HEK293 (cell line): ENCODE results near the gene ANXA4.

Experiments used
- CTCF ChIA-PET: fragments of 350-600 bp; formaldehyde crosslinking; extraction: SDS; loops from one replicate; lab custom pipeline; 2021; ENCODE audit warnings: antibody characterized with exemption; lab: Yijun Ruan, JAX
- POLR2A ChIA-PET: fragments of 300-600 bp; formaldehyde crosslinking; extraction: SDS; loops from one replicate; lab custom pipeline; 2020; ENCODE audit warnings: antibody characterized with exemption, inconsistent platforms; lab: Yijun Ruan, JAX
- H3K27ac ChIP-seq: fragments of 200-500 bp; sonication (Bioruptor generic); 2 replicates; pipeline ENCODE4 v1.5.1; 2014; ENCODE audit warnings: low read depth, low read length, control low read depth, inconsistent platforms; ENCODE audit errors: extremely low read depth
- H3K36me3 ChIP-seq, 2 experiments: fragments of 200-500 bp in 1 of 2; sonication (Bioruptor generic) in 1 of 2; 1 replicate in 1 of 2; 2 replicates in 1 of 2; pipeline ENCODE4 v1.5.1; 2014 to 2017; ENCODE audit warnings: inconsistent platforms in 2 of 2, low read length in 2 of 2; ENCODE audit not compliant: control insufficient read depth in 2 of 2, insufficient read depth in 1 of 2
- H3K4me1 ChIP-seq: fragments of 200-500 bp; sonication (Bioruptor generic); 2 replicates; pipeline ENCODE4 v1.5.1; 2014; ENCODE audit warnings: mild to moderate bottlenecking, low read length, inconsistent platforms; ENCODE audit not compliant: control insufficient read depth, insufficient read depth
- H3K4me3 ChIP-seq: 2 replicates; pipeline ENCODE4 v1.5.1; 2011; ENCODE audit warnings: low read depth, mild to moderate bottlenecking, control low read depth, low read length, moderate library complexity
- H3K9me3 ChIP-seq: fragments of 200-500 bp; sonication (Bioruptor generic); 2 replicates; pipeline ENCODE4 v1.5.1; 2014; ENCODE audit warnings: low read depth, low read length, inconsistent platforms; ENCODE audit not compliant: control insufficient read depth, insufficient read depth
- MYNN ChIP-seq: fragments of 450-650 bp; formaldehyde crosslinking; IDR thresholded peaks from 2 replicates; pipeline ENCODE4 v1.5.1; 2016; ENCODE audit warnings: missing biosample characterization, missing genetic modification characterization, borderline replicate concordance
- TRIM28 ChIP-seq: IDR thresholded peaks from 2 replicates; pipeline ENCODE4 v1.6.1; 2011; ENCODE audit warnings: low read length, control low read depth, borderline replicate concordance
- WT1 ChIP-seq: fragments of 450-650 bp; formaldehyde crosslinking; IDR thresholded peaks from 2 replicates; pipeline ENCODE4 v1.5.1; 2016; ENCODE audit warnings: missing biosample characterization, missing genetic modification characterization
- YY2 ChIP-seq: fragments of 450-650 bp; formaldehyde crosslinking; IDR thresholded peaks from 2 replicates; pipeline ENCODE4 v1.5.1; 2016; ENCODE audit warnings: missing biosample characterization, missing genetic modification characterization
- ZNF19 ChIP-seq: fragments of 450-650 bp; formaldehyde crosslinking; IDR thresholded peaks from 2 replicates; pipeline ENCODE4; 2016; ENCODE audit warnings: missing biosample characterization, missing genetic modification characterization, low read depth
- ZNF274 ChIP-seq, 2 experiments: fragments of 200-500 bp in 1 of 2; fragments of 450-650 bp in 1 of 2; sonication (Bioruptor generic) in 1 of 2; formaldehyde crosslinking in 1 of 2; IDR thresholded peaks; 2 replicates each; pipeline versions ENCODE4 v1.5.1 to v1.6.1; 2014 to 2016; ENCODE audit warnings: borderline replicate concordance in 1 of 2, inconsistent platforms in 1 of 2, low read length in 1 of 2, missing biosample characterization in 1 of 2, missing genetic modification characterization in 1 of 2
- ZNF292 ChIP-seq: fragments of 450-650 bp; formaldehyde crosslinking; IDR thresholded peaks from 2 replicates; pipeline ENCODE4 v1.5.1; 2016; ENCODE audit warnings: low read depth, missing biosample characterization, missing genetic modification characterization, borderline replicate concordance
- ZNF473 ChIP-seq: fragments of 450-650 bp; formaldehyde crosslinking; IDR thresholded peaks from 2 replicates; pipeline ENCODE4 v1.5.1; 2017; ENCODE audit warnings: missing biosample characterization, missing genetic modification characterization
- ZNF549 ChIP-seq: fragments of 450-650 bp; IDR thresholded peaks from 2 replicates; pipeline ENCODE4 v1.5.1; 2018; ENCODE audit warnings: missing biosample characterization, missing genetic modification characterization, mild to moderate bottlenecking, inconsistent platforms, moderate library complexity
- ZNF654 ChIP-seq: fragments of 450-650 bp; formaldehyde crosslinking; IDR thresholded peaks from 2 replicates; pipeline ENCODE4 v1.5.1; 2016; ENCODE audit warnings: low read depth, missing biosample characterization, missing genetic modification characterization
- ZNF670 ChIP-seq: fragments of 450-650 bp; formaldehyde crosslinking; IDR thresholded peaks from 2 replicates; pipeline ENCODE4 v1.5.1; 2016; ENCODE audit warnings: missing biosample characterization, missing genetic modification characterization, low read depth
- ZNF747 ChIP-seq: fragments of 450-650 bp; formaldehyde crosslinking; IDR thresholded peaks from 2 replicates; pipeline ENCODE4 v1.5.1; 2016; ENCODE audit warnings: missing biosample characterization, missing genetic modification characterization
- ZNF776 ChIP-seq: fragments of 450-650 bp; formaldehyde crosslinking; IDR thresholded peaks from 2 replicates; pipeline ENCODE4 v1.5.0; 2017; ENCODE audit warnings: missing biosample characterization, missing genetic modification characterization, borderline replicate concordance
- ZNF785 ChIP-seq: fragments of 450-650 bp; formaldehyde crosslinking; IDR thresholded peaks from 2 replicates; pipeline ENCODE4 v1.5.1; 2016; ENCODE audit warnings: missing biosample characterization, missing genetic modification characterization
- TF ChIP-seq, protein P1 (sequence below): fragments of 450-650 bp; formaldehyde crosslinking; IDR thresholded peaks from 2 replicates; pipeline ENCODE4 v1.5.1; 2016; ENCODE audit warnings: missing biosample characterization, missing genetic modification characterization
- TF ChIP-seq, protein P2 (sequence below): fragments of 450-650 bp; formaldehyde crosslinking; IDR thresholded peaks from 2 replicates; pipeline ENCODE4 v1.5.1; 2016; ENCODE audit warnings: missing biosample characterization, missing genetic modification characterization
- TF ChIP-seq, protein P3 (sequence below): fragments of 450-650 bp; formaldehyde crosslinking; IDR thresholded peaks from 2 replicates; pipeline ENCODE4 v1.5.1; 2016; ENCODE audit warnings: missing biosample characterization, missing genetic modification characterization

The ANXA4 gene

DNA sequence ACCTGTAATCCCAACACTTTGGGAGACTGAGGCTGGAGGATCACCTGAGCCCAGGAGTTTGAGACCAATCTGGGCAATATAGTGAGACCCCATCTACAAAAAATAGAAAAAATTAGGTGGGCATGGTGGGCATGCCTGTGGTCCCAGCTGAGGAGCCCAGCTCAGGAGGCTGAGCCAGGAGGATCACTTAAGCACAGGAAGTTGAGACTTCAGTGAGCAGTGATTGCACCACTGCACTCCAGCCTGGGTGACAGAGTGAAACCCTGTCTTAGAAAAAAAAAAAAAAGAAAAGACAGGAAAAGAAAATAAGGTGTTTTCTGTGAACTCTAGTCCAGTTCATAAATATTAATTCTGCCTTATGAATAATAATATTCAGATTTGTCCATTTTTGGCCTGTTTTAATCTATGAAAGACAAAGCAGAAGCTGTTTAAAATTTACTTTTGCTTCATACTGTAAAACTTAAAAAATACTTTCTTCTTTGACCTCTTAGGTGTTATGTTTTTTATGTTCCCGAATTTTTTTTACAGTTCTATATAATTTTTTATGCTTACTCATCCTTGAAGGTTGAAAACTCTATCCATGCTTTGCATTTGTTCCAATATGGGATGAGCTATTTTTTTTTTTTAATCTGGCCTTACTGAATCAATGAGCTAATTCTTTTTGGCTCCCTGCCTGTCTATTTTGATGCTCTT is 8.4 kb upstream of the ANXA4 start:
- ChIA-PET CTCF (interaction anchor here (0.7 to 2.1 kb wide), 5 partner anchors 9 to 1421 kb away, joined by 3 to 19 read pairs (median 4); no protein-coding TSS in a partner anchor), POLR2A (no interaction called here)
- Histone ChIP-seq H3K27ac (no peak overlapping the region), H3K36me3 (no peaks in the 10 kb centered on the region), H3K4me1 (no peaks in the 10 kb centered on the region), H3K9me3 (no peaks in the 10 kb centered on the region), H3K4me3 (no peak overlapping the region)
- TF ChIP-seq WT1 (tag by site-specific recombination) (no peak), ZNF292 (tag by site-specific recombination) (no peak), ZNF473 (tag by site-specific recombination) (no peak), ZNF19 (tag by site-specific recombination) (no peak), ZNF785 (tag by site-specific recombination) (no peak), ZNF654 (tag by site-specific recombination) (no peak), ZNF776 (no peak), ZNF549 (tag by site-specific recombination) (no peak), ZNF274 (IDR thresholded peaks at IDR 0.05; ENCODE audit: low read length) (no peak), ZNF274 (tag by site-specific recombination; IDR thresholded peaks at IDR 0.05; ENCODE audit: borderline replicate concordance) (no peak), ZNF670 (no peak), MYNN (tag by site-specific recombination) (no peak), YY2 (no peak)
- TF ChIP-seq, protein P1, sequence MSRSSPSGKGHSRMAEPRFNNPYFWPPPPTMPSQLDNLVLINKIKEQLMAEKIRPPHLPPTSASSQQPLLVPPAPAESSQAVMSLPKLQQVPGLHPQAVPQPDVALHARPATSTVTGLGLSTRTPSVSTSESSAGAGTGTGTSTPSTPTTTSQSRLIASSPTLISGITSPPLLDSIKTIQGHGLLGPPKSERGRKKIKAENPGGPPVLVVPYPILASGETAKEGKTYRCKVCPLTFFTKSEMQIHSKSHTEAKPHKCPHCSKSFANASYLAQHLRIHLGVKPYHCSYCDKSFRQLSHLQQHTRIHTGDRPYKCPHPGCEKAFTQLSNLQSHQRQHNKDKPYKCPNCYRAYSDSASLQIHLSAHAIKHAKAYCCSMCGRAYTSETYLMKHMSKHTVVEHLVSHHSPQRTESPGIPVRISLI, result no peak
- TF ChIP-seq, protein P2, sequence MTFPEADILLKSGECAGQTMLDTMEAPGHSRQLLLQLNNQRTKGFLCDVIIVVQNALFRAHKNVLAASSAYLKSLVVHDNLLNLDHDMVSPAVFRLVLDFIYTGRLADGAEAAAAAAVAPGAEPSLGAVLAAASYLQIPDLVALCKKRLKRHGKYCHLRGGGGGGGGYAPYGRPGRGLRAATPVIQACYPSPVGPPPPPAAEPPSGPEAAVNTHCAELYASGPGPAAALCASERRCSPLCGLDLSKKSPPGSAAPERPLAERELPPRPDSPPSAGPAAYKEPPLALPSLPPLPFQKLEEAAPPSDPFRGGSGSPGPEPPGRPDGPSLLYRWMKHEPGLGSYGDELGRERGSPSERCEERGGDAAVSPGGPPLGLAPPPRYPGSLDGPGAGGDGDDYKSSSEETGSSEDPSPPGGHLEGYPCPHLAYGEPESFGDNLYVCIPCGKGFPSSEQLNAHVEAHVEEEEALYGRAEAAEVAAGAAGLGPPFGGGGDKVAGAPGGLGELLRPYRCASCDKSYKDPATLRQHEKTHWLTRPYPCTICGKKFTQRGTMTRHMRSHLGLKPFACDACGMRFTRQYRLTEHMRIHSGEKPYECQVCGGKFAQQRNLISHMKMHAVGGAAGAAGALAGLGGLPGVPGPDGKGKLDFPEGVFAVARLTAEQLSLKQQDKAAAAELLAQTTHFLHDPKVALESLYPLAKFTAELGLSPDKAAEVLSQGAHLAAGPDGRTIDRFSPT (tag by site-specific recombination), result no peak
- TF ChIP-seq, protein P3, sequence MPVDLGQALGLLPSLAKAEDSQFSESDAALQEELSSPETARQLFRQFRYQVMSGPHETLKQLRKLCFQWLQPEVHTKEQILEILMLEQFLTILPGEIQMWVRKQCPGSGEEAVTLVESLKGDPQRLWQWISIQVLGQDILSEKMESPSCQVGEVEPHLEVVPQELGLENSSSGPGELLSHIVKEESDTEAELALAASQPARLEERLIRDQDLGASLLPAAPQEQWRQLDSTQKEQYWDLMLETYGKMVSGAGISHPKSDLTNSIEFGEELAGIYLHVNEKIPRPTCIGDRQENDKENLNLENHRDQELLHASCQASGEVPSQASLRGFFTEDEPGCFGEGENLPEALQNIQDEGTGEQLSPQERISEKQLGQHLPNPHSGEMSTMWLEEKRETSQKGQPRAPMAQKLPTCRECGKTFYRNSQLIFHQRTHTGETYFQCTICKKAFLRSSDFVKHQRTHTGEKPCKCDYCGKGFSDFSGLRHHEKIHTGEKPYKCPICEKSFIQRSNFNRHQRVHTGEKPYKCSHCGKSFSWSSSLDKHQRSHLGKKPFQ (tag by site-specific recombination), result no peak

DNA sequence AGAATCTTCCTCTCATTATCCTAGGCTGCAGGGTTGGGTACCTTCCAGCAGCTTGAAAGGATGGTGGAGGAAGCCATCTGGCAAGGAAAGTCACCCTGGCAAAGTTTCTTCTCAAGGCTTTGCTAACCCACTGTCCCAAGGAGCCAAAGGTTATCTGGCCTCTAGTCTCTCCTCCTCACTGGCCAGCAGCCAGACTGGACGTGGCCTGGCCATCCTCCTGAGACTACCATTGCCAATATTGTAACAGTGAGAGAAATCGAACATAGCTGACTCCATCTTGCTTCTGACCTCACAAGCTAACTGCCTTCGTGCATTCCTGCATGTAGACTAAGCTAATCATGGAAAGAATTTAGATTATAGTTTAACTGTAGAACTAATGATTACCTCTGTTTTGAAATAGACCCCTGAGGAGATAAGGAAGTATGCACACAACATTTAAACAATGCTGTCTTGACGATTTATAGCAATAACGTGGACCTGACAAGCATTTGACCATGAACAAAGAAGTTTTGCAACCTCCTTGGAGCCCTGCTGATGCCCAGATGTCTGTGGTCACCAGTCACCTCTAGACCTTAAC is 7.8 kb upstream of the ANXA4 start:
- Histone ChIP-seq H3K9me3 (no peaks in the 10 kb centered on the region), H3K4me3 (no peak overlapping the region), H3K27ac (no peak overlapping the region), H3K4me1 (no peaks in the 10 kb centered on the region), H3K36me3 (no peaks in the 10 kb centered on the region)
- ChIA-PET POLR2A (no interaction called here), CTCF (interaction anchor here (0.8 to 2.1 kb wide), 3 partner anchors 9 to 173 kb away, joined by 3 to 19 read pairs (median 4); no protein-coding TSS in a partner anchor)
- TF ChIP-seq TRIM28 (no peak), ZNF747 (no peak)
